ENCODE data around the gene ARHGAP9. TPM values are rescaled to one million over a fixed set of nuclear protein-coding genes. Genes with fewer than 3 reads are reported as not detected.
A peak's percentile ranks its signal among the peaks of the same experiment; 100 is the strongest.

The ARHGAP9 gene
- total and polyA plus RNA-seq, 2 experiments from 2014 or later, result 0.11 to 0.61 TPM

DNA sequence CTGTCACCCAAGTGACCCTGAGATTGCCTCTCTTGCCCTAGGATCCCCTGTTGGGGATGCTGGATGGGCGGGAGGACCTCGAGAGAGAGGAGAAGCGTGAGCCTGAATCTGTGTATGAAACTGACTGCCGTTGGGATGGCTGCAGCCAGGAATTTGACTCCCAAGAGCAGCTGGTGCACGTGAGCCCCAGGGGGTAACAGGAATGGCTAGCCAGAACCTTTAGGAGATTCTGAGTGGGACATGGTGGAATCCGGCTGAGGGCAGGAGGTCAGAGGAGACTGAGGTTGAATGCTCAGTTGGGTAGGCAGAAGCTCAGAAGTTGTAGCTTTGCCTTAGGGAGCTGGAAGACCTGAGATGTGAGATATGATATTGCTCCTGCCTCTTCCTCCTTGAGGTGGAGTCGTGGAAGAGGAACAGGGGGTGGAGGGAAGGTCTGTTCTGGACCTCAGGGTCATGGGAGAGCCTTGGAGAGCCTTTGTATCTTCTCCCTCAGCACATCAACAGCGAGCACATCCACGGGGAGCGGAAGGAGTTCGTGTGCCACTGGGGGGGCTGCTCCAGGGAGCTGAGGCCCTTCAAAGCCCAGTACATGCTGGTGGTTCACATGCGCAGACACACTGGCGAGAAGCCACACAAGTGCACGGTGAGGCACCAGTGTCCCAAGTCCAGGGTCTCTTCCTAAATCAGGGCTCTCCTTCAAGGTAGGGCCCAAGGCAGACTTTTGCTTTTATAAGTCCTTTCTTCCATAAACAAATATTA is 13.7 kb downstream of the ARHGAP9 start:
- Histone ChIP-seq H3K27me3 (replicated peaks; ENCODE audit: insufficient read depth) (no peaks in the 10 kb centered on the region), H3K4me3 (no peak overlapping the region), H3K4me2 (ENCODE audit: unreplicated experiment) (no peak overlapping the region), H3K9ac (no peak overlapping the region), H3F3A (ENCODE audit: insufficient read depth) (no peaks in the 10 kb centered on the region), H3K79me2 (ENCODE audit: insufficient read depth) (no peaks in the 10 kb centered on the region), H3K9me3 (ENCODE audit: low read depth) (no peaks in the 10 kb centered on the region), H3K9me2 (ENCODE audit: insufficient read depth) (no peaks in the 10 kb centered on the region), H3K36me3 (ENCODE audit: low read depth) (no peaks in the 10 kb centered on the region), H2AFZ (no peak overlapping the region), H3K27ac (no peak overlapping the region), H3K4me1 (ENCODE audit: insufficient read depth) (no peaks in the 10 kb centered on the region), H4K20me1 (ENCODE audit: insufficient read depth) (no peaks in the 10 kb centered on the region)
- no peak for TF ChIP-seq EZH2 (IDR thresholded peaks at IDR 0.05; ENCODE audit: insufficient read depth, poor library complexity, severe bottlenecking)
- TF ChIP-seq EZH2phosphoT487 (IDR thresholded peaks at IDR 0.05; ENCODE audit: insufficient read depth, low read depth), result no peak
- DNase-seq, result no peak
- in situ Hi-C loops (cut with MboI), result no loop called here
- 78% methylated on average over 14 of the region's 14 CpGs for WGBS, 2 experiments (ENCODE audit: low coverage in 1 of 2, low lambda C conversion rate in 2 of 2, missing lambda C conversion rate in 2 of 2)

DNA sequence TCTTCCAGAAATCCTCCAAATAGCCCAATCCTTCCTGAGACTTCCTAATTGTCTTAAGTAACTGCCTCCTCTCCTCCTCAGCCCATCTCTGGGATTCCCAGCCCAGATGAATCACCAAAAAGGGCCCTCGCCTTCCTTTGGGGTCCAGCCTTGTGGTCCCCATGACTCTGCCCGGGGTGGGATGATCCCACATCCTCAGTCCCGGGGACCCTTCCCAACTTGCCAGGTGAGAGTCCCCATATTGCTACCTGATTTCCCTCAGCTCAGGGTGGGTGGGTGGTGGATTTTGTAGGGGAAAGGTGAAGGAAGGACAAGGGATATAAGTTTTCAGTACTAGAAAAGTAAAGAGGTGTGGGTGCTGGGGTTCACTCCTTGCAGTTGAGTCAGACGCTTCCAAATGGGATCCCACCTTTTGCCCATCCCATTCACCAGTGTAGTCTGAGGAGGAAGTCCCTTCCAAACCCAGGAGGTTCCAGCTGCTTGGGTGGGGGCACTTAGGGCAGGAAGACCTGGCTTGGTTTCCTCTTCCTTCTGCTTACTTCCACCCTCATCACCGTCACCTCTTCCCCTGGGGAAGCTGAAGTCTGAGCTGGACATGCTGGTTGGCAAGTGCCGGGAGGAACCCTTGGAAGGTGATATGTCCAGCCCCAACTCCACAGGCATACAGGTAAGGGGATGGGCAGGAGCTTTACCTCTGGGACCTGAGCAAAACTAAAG is 14.5 kb downstream of the ARHGAP9 start:
- H3F3A ChIP-seq (ENCODE audit: insufficient read depth), result peaks cover 3% of the 10 kb centered on the region; the same call in 1 of the 2 replicates
- H3K27ac ChIP-seq, result no peak overlapping the region
- no peaks in the 10 kb centered on the region for H3K36me3 ChIP-seq (ENCODE audit: low read depth)
- no peak overlapping the region for H3K4me2 ChIP-seq (ENCODE audit: unreplicated experiment)
- no peaks in the 10 kb centered on the region for H3K9me2 ChIP-seq (ENCODE audit: insufficient read depth)
- DNase-seq, result no peak
- in situ Hi-C loops (cut with MboI), result no loop called here
- no peaks in the 10 kb centered on the region for H3K79me2 ChIP-seq (ENCODE audit: insufficient read depth)
- no peak overlapping the region for H3K9ac ChIP-seq
- H3K27me3 ChIP-seq (replicated peaks; ENCODE audit: insufficient read depth), result no peaks in the 10 kb centered on the region
- no peaks in the 10 kb centered on the region for H4K20me1 ChIP-seq (ENCODE audit: insufficient read depth)
- H2AFZ ChIP-seq, result no peak overlapping the region
- no peaks in the 10 kb centered on the region for H3K4me1 ChIP-seq (ENCODE audit: insufficient read depth)
- H3K9me3 ChIP-seq (ENCODE audit: low read depth), result no peaks in the 10 kb centered on the region
- H3K4me3 ChIP-seq, result no peak overlapping the region
- 86 to 93% methylated on average over 6 of the region's 6 CpGs for WGBS, 2 experiments (ENCODE audit: low coverage in 1 of 2, low lambda C conversion rate in 2 of 2, missing lambda C conversion rate in 2 of 2)
- TF ChIP-seq EZH2 (IDR thresholded peaks at IDR 0.05; ENCODE audit: insufficient read depth, poor library complexity, severe bottlenecking), result no peak

DNA sequence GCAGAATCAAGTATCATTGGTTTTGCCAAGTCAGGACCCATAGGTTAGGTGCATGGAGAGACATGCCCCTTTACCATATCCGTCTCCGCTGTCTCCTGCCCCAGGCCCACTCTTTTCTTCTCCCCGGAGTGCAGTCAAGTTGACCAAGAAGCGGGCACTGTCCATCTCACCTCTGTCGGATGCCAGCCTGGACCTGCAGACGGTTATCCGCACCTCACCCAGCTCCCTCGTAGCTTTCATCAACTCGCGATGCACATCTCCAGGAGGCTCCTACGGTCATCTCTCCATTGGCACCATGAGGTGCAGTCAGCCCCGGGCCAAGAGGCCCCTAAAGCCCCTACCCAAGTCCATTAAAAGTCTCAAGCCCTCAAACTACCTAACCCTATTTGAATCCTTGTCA is 15.1 kb downstream of the ARHGAP9 start:
- in situ Hi-C loops (cut with MboI), result no loop called here
- Histone ChIP-seq H4K20me1 (ENCODE audit: insufficient read depth) (no peaks in the 10 kb centered on the region), H3K4me2 (ENCODE audit: unreplicated experiment) (no peak overlapping the region), H3F3A (ENCODE audit: insufficient read depth) (peaks cover 3% of the 10 kb centered on the region; the same call in 1 of the 2 replicates), H3K36me3 (ENCODE audit: low read depth) (no peaks in the 10 kb centered on the region), H3K79me2 (ENCODE audit: insufficient read depth) (no peaks in the 10 kb centered on the region), H3K9me3 (ENCODE audit: low read depth) (no peaks in the 10 kb centered on the region), H3K27me3 (replicated peaks; ENCODE audit: insufficient read depth) (no peaks in the 10 kb centered on the region), H3K27ac (no peak overlapping the region), H2AFZ (no peak overlapping the region), H3K4me1 (ENCODE audit: insufficient read depth) (no peaks in the 10 kb centered on the region), H3K9me2 (ENCODE audit: insufficient read depth) (no peaks in the 10 kb centered on the region), H3K9ac (no peak overlapping the region), H3K4me3 (no peak overlapping the region)
- no peak for TF ChIP-seq EZH2phosphoT487 (IDR thresholded peaks at IDR 0.05; ENCODE audit: insufficient read depth, low read depth)
- WGBS, 2 experiments (ENCODE audit: low coverage in 1 of 2, low lambda C conversion rate in 2 of 2, missing lambda C conversion rate in 2 of 2), result 85 to 92% methylated on average over 12 of the region's 12 CpGs
- no peak for DNase-seq

DNA sequence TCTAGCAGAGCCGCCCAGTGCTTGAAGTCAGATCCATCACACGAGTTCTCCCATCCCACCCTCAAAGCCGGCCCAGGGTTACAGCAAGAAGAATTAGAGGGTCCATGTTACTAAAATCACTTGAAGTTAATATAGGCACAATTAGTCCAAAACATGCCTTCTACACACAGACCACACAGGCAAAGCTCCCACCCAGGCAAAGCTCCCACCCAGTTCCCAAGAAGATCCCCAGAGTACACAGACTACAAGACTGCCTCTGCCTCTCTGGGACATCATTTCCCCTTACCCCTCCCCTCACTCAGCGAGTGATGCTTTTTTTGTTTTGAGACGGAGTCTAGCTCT is 16.8 kb downstream of the ARHGAP9 start:
- H3K9me3 ChIP-seq (ENCODE audit: low read depth), result no peaks in the 10 kb centered on the region
- H3K4me2 ChIP-seq (ENCODE audit: unreplicated experiment), result peak overlapping the region; percentile 95
- no peaks in the 10 kb centered on the region for H3K9me2 ChIP-seq (ENCODE audit: insufficient read depth)
- WGBS, 2 experiments (ENCODE audit: low coverage in 1 of 2, low lambda C conversion rate in 2 of 2, missing lambda C conversion rate in 2 of 2), result 29 to 41% methylated on average over 5 of the region's 5 CpGs
- peaks cover 3% of the 10 kb centered on the region; the same call in 1 of the 2 replicates for H3F3A ChIP-seq (ENCODE audit: insufficient read depth)
- H3K9ac ChIP-seq, result no peak overlapping the region
- H3K4me3 ChIP-seq, result no peak overlapping the region
- H3K36me3 ChIP-seq (ENCODE audit: low read depth), result no peaks in the 10 kb centered on the region
- TF ChIP-seq EZH2phosphoT487 (IDR thresholded peaks at IDR 0.05; ENCODE audit: insufficient read depth, low read depth) (no peak), EZH2 (IDR thresholded peaks at IDR 0.05; ENCODE audit: insufficient read depth, poor library complexity, severe bottlenecking) (no peak)
- no peak for DNase-seq
- H2AFZ ChIP-seq, result peak overlapping the region; percentile 95; the same call in 1 of the 2 replicates
- no peaks in the 10 kb centered on the region for H4K20me1 ChIP-seq (ENCODE audit: insufficient read depth)
- H3K27me3 ChIP-seq (replicated peaks; ENCODE audit: insufficient read depth), result no peaks in the 10 kb centered on the region
- no peak overlapping the region for H3K27ac ChIP-seq
- in situ Hi-C loops (cut with MboI), result no loop called here
- peaks cover 10% of the 10 kb centered on the region for H3K4me1 ChIP-seq (ENCODE audit: insufficient read depth)
- H3K79me2 ChIP-seq (ENCODE audit: insufficient read depth), result no peaks in the 10 kb centered on the region

All from GM23248 (cell line).